HEK293T (cell line): ENCODE data around the gene SIGLEC1.

Source experiments
- ARNT ChIP-seq: fragments of 450-650 bp; IDR thresholded peaks from 2 replicates; pipeline ENCODE4 v1.6.1; 2017; ENCODE audit warnings: mild to moderate bottlenecking
- BHLHE40 ChIP-seq: fragments of 450-650 bp; IDR thresholded peaks from 2 replicates; pipeline ENCODE4 v1.6.1; 2016; ENCODE audit warnings: mild to moderate bottlenecking, moderate library complexity, borderline replicate concordance
- CTBP1 ChIP-seq: fragments of 450-650 bp; IDR thresholded peaks from 2 replicates; pipeline ENCODE4 v1.6.1; 2016; ENCODE audit warnings: borderline replicate concordance
- FOXA1 ChIP-seq: fragments of 450-650 bp; IDR thresholded peaks from 2 replicates; pipeline ENCODE4 v1.6.1; 2016; ENCODE audit warnings: mild to moderate bottlenecking
- FOXK2 ChIP-seq: fragments of 450-650 bp; IDR thresholded peaks from 2 replicates; pipeline ENCODE4 v1.6.1; 2016; ENCODE audit warnings: mild to moderate bottlenecking
- FOXM1 ChIP-seq: fragments of 450-650 bp; IDR thresholded peaks from 2 replicates; pipeline ENCODE4 v1.6.1; 2017; ENCODE audit warnings: mild to moderate bottlenecking, borderline replicate concordance
- HDGF ChIP-seq: fragments of 450-650 bp; IDR thresholded peaks from 2 replicates; pipeline ENCODE4 v1.6.1; 2017; ENCODE audit warnings: antibody characterized with exemption, borderline replicate concordance
- L3MBTL2 ChIP-seq: fragments of 450-650 bp; conservative IDR thresholded peaks from 2 replicates; pipeline ENCODE4 v1.6.1; 2016; ENCODE audit warnings: mild to moderate bottlenecking
- LEF1 ChIP-seq: fragments of 450-650 bp; IDR thresholded peaks from 2 replicates; pipeline ENCODE4 v1.6.1; 2017; ENCODE audit warnings: mild to moderate bottlenecking, borderline replicate concordance
- NFRKB ChIP-seq: fragments of 450-650 bp; IDR thresholded peaks from 2 replicates; pipeline ENCODE4 v1.6.1; 2016; ENCODE audit warnings: mild to moderate bottlenecking, moderate library complexity
- SP1 ChIP-seq: fragments of 450-650 bp; IDR thresholded peaks from 2 replicates; pipeline ENCODE4 v1.6.1; 2017
- SUZ12 ChIP-seq: fragments of 450-650 bp; IDR thresholded peaks from 2 replicates; pipeline ENCODE4 v1.6.1; 2016; ENCODE audit warnings: mild to moderate bottlenecking
- TARDBP ChIP-seq: fragments of 450-650 bp; IDR thresholded peaks from 2 replicates; pipeline ENCODE4 v1.6.1; 2016

GRCh38 chr20:3696200-3696599 is 16.2 kb downstream of the SIGLEC1 start:
- no peak for TF ChIP-seq BHLHE40
- TF ChIP-seq SP1: no peak
- no peak for TF ChIP-seq NFRKB
- TF ChIP-seq HDGF: no peak
- TF ChIP-seq ARNT: no peak
- no peak for TF ChIP-seq FOXK2
- no peak for TF ChIP-seq TARDBP
- no peak for TF ChIP-seq CTBP1
- no peak for TF ChIP-seq FOXA1
- TF ChIP-seq FOXM1: no peak
- no peak for TF ChIP-seq LEF1
- no peak for TF ChIP-seq L3MBTL2
- no peak for TF ChIP-seq SUZ12
